Endometrial microvascular endothelial cells (primary cell): Measurements from ENCODE around the gene PELI2. TPM values are rescaled to one million over a fixed set of nuclear protein-coding genes. Genes with fewer than 3 reads are reported as not detected.

Source experiments
- in situ Hi-C: cut with HindIII; loops from 2 replicates; pipeline ENCODE4 v1.10.0; 2017; ENCODE audit warnings: low sequenced_read_pairs, low pct_unique_long_range_greater_than_20kb; ENCODE audit errors: inconsistent ontology term
- total RNA-seq: library from RNA; depleted of rRNA; stranded (reverse); fragments of >200 nt; gene quantifications from one replicate; pipeline ENCODE4 v1.2.3, GENCODE V29; 2015; ENCODE audit errors: inconsistent ontology term

Gene PELI2
- total RNA-seq, 1 donor from 2014 or later: 11.9 TPM

GRCh38 chr14:56310643-56311042 is 192.4 kb downstream of the PELI2 start:
- in situ Hi-C loops: no loop called here

- in situ Hi-C loops: no loop called here
These were observed 195.6 kb downstream of the PELI2 start for GRCh38 chr14:56313789-56314188.

- in situ Hi-C loops: no loop called here
These were observed 200.3 kb downstream of the PELI2 start for GRCh38 chr14:56318393-56319115.

- in situ Hi-C loops: no loop called here
These were observed 203.7 kb downstream of the PELI2 start for GRCh38 chr14:56321861-56322260.

GRCh38 chr14:56322531-56322930 is 204.3 kb downstream of the PELI2 start:
- in situ Hi-C loops: no loop called here

GRCh38 chr14:56324454-56324853 is 206.2 kb downstream of the PELI2 start:
- in situ Hi-C loops: no loop called here

GRCh38 chr14:56324856-56325699 is 206.9 kb downstream of the PELI2 start:
- in situ Hi-C loops: loop anchor here (25.0 kb wide), 1 partner anchor 588 kb away; no protein-coding TSS in a partner anchor

GRCh38 chr14:56328021-56328420 is 209.8 kb downstream of the PELI2 start:
- in situ Hi-C loops: loop anchor here (25.0 kb wide), 1 partner anchor 591 kb away; no protein-coding TSS in a partner anchor

- in situ Hi-C loops: loop anchor here (25.0 kb wide), 1 partner anchor 594 kb away; no protein-coding TSS in a partner anchor
These were observed 213.5 kb downstream of the PELI2 start for GRCh38 chr14:56331592-56332216.

- in situ Hi-C loops: loop anchor here (25.0 kb wide), 1 partner anchor 596 kb away; no protein-coding TSS in a partner anchor
These were observed 215.4 kb downstream of the PELI2 start for GRCh38 chr14:56333359-56334292.

- in situ Hi-C loops: loop anchor here (25.0 kb wide), 1 partner anchor 597 kb away; no protein-coding TSS in a partner anchor
These were observed 216.2 kb downstream of the PELI2 start for GRCh38 chr14:56334458-56334857.

- in situ Hi-C loops: loop anchor here (25.0 kb wide), 1 partner anchor 601 kb away; no protein-coding TSS in a partner anchor
These were observed 220.5 kb downstream of the PELI2 start for GRCh38 chr14:56338674-56339073.

GRCh38 chr14:56339855-56340701 is 221.9 kb downstream of the PELI2 start:
- in situ Hi-C loops: loop anchor here (25.0 kb wide), 1 partner anchor 603 kb away; no protein-coding TSS in a partner anchor

- in situ Hi-C loops: loop anchor here (25.0 kb wide), 1 partner anchor 604 kb away; no protein-coding TSS in a partner anchor
These were observed 222.7 kb downstream of the PELI2 start for GRCh38 chr14:56340932-56341331.

GRCh38 chr14:56341766-56342493 is 223.7 kb downstream of the PELI2 start:
- in situ Hi-C loops: loop anchor here (25.0 kb wide), 1 partner anchor 605 kb away; no protein-coding TSS in a partner anchor

- in situ Hi-C loops: loop anchor here (25.0 kb wide), 1 partner anchor 605 kb away; no protein-coding TSS in a partner anchor
These were observed 224.3 kb downstream of the PELI2 start for GRCh38 chr14:56342494-56342942.
